GM19240 (cell line): ENCODE measurements around the gene ECHS1.
"Not testable (repeated sequence)": the region's sequence is repeated elsewhere in the genome, so short reads cannot be mapped to it uniquely, and the experiment has no call there.

ENCODE experiments used
- DNase-seq: peaks from one replicate; pipeline ENCODE4 v3.0.0; 2011; ENCODE audit warnings: low spot score; ENCODE audit not compliant: insufficient read length

Gene ECHS1

GRCh38 chr10:133373174-133374090 is at the start of gene ECHS1:
Gene ECHS1, minus strand, starts transcription at chr10:133373354. Its CDS starts 21 bp downstream, at chr10:133373333.
- DNase-seq, result peak; percentile 100

- no peak for DNase-seq
Observed at GRCh38 chr10:133422223-133422806, 49.2 kb upstream of the ECHS1 start.

DNA sequence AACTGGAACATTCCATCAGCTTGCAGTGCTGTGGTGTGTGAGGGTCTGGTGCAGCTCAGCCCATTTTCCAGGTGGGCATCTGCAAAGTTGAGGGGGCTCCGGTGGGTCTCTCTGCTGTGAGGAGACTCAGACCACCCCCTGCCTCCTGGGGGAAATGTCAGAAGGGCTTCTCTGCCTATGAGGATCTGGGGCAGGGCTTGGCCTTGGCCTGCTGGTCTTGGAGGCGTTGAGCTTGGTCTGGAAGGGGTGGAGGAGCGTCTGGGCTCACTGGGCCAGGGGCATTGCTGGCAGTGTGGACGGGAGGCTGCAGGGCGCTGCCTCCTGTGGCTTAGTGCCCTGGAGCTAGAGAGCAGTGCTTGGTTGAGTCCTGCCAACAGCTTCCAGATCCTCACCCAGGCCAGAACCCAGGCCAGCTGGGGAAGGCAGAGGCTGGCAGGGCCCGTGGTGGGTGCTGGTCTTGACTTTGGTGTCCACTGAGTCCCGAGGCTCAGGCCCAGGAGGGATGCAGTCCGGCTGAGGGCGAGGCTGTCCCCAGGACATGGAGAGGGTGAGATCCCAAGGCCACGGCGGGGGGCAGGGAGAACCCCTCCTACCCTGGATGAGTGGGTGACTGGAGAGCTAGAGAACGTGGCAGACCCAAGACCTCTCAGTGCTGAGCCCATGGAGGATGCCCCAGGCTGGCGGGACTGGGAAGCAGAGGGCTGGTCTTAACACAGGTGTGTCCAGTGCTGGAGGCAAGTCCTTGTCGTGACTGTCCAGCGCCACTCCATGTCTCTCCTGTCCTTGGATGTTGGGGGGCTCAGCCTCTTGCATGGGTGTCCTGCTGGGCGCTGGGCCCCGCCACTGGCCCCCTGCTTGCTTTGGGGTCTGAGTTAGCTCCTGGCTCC is 48.4 kb upstream of the ECHS1 start:
- no peak for DNase-seq

GRCh38 chr10:133420579-133420978 is 47.4 kb upstream of the ECHS1 start:
- DNase-seq, result no peak

- DNase-seq, result no peak
Observed at GRCh38 chr10:133420028-133420427, 46.9 kb upstream of the ECHS1 start.

DNA sequence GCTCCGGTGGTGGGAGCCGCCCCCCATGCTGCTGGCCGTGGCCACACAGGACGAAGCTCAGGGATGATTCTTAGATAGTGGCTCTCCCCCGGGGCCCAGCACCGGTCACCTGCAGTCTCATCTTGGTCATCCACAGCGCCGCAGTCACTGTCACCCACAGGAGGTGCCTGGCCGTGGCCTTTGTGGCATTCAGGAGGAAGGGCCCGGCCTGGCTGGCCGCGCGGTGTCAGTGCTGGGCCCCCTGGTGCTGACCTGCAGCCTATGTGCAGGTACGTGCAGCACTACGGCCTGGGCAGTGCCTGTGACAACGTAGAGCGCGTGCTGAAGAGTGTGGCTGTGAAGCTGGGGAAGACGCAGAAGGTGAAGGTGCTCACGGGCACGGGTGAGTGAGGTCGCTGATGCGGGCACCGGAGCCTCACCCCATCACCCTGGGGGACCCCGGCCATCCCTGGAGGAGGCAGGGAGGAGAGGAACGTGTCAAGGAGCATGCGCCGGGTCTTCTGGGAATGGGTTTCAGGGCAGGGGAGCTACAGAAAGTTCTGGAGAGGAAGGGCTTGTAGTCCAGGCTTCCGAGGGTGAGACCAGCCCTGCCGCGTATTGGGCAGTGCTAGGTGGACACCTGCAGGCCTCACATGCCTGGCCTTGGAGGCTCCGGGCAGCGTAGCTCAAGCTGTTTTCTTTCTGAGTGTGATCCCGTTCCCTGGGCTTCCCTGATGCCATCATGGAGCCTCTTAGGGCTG is 46.2 kb upstream of the ECHS1 start:
- no peak for DNase-seq

DNA sequence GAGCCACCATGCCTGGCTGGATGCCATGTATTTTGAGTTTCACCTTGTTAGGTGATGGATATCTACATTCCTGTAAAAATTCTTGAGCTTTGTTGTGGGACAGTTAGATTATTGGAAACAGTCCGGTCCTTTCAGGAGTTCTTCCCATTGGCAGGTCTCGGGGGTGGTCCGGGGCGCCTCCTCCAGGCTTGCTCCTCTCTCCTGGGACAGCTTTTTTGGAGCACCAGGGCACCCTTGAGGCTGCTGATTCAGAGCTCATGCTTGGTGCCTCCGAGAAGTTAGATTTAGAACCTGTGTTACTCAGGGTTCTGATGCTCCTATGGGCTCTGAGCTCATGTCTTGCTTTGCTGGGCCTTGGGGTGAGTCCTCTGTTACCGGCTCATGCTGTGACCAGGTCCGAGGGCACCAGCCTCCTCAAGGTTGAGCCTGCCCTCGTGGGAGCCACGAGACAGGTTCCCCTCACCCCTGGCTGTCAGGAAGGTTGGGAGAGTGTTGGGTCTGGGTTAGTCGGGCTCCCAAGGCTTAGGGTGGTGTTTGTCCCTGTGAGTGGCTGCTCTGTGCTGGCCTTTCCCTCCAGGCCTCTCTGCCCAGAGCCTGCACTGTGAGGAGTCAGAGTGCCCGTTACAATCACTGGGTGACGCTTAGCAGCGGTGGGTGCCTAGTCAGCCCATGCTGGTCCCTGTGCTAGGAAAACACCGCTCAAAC is 45.3 kb upstream of the ECHS1 start:
- DNase-seq, result no peak

DNA sequence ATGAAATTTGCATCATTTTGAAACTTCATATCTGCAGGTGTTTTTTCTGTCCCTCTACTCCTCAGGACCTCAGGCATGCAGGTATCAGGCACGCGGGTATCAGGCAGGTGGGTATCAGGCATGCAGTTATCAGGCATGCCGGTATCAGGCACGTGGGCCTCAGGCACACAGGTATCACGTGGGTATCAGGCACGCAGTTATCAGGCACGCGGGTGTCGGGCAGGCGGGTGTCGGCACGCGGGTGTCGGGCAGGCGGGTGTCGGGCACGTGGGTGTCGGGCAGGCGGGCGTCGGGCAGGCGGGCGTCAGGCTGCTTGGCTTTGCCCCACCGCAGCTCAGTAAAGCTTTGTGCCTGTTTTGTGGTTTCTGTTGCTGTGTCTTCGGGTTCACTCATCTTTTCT is 42.6 kb upstream of the ECHS1 start:
- DNase-seq, result no peak

DNA sequence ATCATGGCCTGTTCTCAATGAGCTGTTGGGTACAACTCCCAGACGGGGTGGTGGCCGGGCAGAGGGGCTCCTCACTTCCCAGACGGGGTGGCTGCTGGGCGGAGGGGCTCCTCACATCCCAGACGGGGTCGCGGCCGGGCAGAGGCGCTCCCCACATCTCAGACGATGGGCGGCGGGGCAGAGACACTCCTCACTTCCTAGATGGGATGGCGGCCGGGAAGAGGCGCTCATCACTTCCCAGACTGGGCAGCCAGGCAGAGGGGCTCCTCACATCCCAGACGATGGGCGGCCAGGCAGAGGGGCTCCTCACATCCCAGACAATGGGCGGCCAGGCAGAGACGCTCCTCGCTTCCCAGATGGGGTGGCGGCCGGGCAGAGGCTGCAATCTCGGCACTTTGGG is 41.2 kb upstream of the ECHS1 start:
- DNase-seq, result not testable (repeated sequence)

DNA sequence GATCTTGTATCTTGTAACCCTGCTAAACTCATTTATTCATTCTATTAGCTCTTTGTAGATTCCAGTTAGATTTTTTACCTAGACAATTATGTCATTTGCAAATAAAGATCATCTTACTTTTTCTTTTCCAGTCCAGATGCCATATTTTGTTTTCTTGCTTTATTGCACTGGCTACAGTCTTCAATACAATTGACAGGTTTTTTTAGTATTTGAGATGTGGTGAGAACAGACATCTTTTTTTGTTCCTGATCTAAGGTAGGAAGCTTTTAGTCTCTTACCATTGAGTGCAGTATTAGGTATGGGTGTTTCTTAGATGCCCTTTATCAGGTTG is 39.2 kb upstream of the ECHS1 start:
- DNase-seq, result no peak

DNA sequence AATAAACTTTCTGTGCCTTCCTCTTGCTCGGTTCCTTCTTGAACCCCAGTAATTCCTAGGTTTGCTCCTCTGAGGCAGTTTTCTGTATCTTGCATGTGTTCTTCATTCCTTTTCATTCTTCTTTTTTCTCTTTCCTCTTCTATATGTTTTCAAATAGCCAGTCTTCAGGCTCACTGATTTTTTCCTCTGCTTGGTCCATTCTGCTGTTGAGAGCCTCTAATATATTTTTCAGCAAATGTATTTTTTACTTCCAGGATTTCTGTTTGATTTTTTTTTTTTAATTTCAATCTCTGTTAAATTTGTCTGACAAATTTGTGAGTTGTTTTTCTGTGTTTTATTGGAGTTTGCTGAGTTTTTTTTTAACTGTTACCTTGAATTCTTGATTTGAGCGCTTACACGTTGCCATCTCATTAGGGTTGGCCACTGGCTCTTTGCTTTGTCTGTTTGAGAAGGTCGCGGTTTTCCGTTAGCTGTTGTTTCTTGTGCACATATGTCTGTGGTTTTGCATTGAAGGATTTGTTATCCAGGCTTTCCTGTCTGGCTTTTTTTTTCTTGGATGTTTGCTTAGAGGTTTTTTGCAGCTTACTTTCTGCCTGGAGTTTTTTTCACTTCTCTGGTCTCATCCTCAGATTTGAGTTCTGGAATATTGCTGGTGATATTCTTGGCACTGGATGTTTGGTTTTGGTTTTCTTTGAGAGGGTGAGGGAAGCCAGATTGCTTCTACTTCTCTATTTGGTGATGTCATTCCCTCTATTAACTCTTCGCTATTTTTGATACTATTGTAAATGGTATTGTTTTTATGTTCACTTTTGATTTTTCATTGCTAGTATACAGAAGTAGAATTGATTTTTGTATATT is 38.6 kb upstream of the ECHS1 start:
- DNase-seq, result no peak

GRCh38 chr10:133405844-133406527 is 32.8 kb upstream of the ECHS1 start:
- no peak for DNase-seq

DNA sequence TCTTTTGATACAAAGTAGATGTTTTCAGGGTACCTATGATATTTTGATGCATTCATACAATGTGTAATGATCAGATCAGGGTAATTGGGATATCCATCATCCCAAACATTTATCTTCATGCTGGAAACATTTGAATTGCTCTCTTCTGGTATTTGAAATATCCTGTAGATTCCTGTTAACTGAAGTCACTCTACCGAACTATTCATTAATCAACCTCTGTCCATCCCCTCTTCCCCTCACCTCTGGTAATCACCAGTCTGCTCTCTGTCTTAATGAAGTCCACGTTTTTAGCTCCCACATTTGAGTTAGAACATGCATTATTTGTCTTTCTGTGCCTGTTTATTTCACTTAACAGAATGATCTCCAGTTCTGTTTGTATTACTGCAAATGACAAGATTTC is 32.1 kb upstream of the ECHS1 start:
- DNase-seq, result no peak

DNA sequence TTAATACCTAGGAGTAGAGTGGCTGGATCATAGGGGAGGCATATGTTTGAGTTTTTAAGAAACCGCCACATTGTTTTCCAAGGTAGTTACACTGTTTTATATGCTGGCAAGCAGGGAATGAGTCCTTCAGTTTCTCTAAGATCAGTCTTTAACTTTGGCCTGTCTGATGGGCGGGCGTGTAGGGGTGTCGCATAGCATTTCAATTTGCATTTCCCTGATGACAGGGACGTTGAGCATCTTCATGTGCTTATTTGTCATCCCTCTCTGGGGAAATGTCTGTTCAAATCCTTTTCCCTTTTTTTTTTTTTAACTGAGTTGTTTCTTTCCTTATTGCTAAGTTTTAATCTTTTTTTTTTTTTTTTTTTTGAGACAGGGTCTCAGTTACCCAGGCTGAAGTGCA is 30.6 kb upstream of the ECHS1 start:
- no peak for DNase-seq

GRCh38 chr10:133403359-133403758 is 30.2 kb upstream of the ECHS1 start:
- DNase-seq, result no peak

- DNase-seq, result no peak
Observed at GRCh38 chr10:133401981-133402725, 29.0 kb upstream of the ECHS1 start.

DNA sequence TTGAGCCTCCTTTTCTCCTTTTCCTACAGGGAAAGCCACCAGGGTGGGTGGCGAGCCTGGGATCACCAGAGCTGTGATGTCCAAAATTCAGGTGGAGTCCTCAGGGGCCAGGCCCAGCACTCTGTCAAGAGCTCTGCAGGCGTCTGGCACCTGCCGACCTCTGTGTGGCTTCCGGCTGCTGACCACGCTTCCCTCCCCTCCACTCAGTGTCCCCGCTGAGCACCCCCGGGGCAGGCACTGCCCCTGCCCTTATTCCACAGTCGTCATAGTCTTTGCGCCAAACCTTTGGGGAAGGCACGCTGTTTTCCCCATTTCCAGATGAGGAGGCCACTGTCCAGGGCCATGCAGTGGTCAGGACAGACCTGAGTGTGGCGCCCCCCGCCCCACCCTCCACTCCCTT is 28.3 kb upstream of the ECHS1 start:
- no peak for DNase-seq

- no peak for DNase-seq
Observed at GRCh38 chr10:133400624-133401424, 27.7 kb upstream of the ECHS1 start.
